Esophagus squamous epithelium (tissue), 5 donors: ENCODE data around the gene SGK1. TPM values are rescaled to one million over a fixed set of nuclear protein-coding genes. Genes with fewer than 3 reads are reported as not detected.

Experiments
- DNase-seq: peaks from one replicate; lab custom pipeline; 2025; lab: John Stamatoyannopoulos, UW
- H3K27ac ChIP-seq, 4 donors: fragments of 200-600 bp; sonication (generic); one replicate each; pipeline ENCODE4 v1.5.1; 2016 to 2019; ENCODE audit warnings: mild to moderate bottlenecking in 1 of 4
- H3K27me3 ChIP-seq, 4 donors: fragments of 200-600 bp; sonication (generic); 1 replicate in 3 of 4; 2 replicates in 1 of 4; pipeline versions ENCODE4 v1.5.1 to v1.6.0; 2017 to 2021; ENCODE audit warnings: antibody characterized with exemption in 1 of 4
- H3K36me3 ChIP-seq, 3 donors: fragments of 200-600 bp; sonication (generic); one replicate each; pipeline ENCODE4 v1.5.1; 2016 to 2019
- H3K4me1 ChIP-seq, 3 donors: fragments of 200-600 bp; sonication (generic); one replicate each; pipeline ENCODE4 v1.5.1; 2017 to 2019
- H3K4me3 ChIP-seq, 4 donors: fragments of 200-600 bp; sonication (generic); 1 replicate in 3 of 4; 2 replicates in 1 of 4; pipeline ENCODE4 v1.5.1; 2016 to 2019; ENCODE audit warnings: mild to moderate bottlenecking in 2 of 4, moderate library complexity in 1 of 4
- H3K9me3 ChIP-seq, 3 donors: fragments of 200-600 bp; sonication (generic); one replicate each; pipeline ENCODE4 v1.5.1; 2016 to 2019
- POLR2A ChIP-seq, 4 donors: fragments of 450-650 bp; IDR thresholded peaks; one replicate each; pipeline ENCODE4 v1.6.1; 2017; ENCODE audit warnings: antibody characterized with exemption in 4 of 4, mild to moderate bottlenecking in 4 of 4, moderate library complexity in 3 of 4
- intact Hi-C: fragments of 100-400 bp; cut with DNase I; formaldehyde crosslinking; loops from one replicate; pipeline ENCODE4 v1.15.0; 2022
- small RNA-seq, 4 donors: library from RNA; depleted of rRNA; stranded (forward); fragments of <200 nt; gene quantifications; one replicate each; pipeline ENCODE3, GENCODE V24; 2016
- total RNA-seq, 4 donors: library from RNA; depleted of rRNA; stranded (reverse); fragments of >200 nt; gene quantifications; one replicate each; pipeline ENCODE4 v1.1.0, GENCODE V29; 2016
- TF ChIP-seq, protein P1 (sequence below), 6 experiments: fragments of 450-650 bp in 4 of 6; fragments of 200-600 bp in 2 of 6; sonication (generic) in 2 of 6; IDR thresholded peaks; one replicate each; pipeline ENCODE4 v1.5.1; 2016 to 2019; ENCODE audit warnings: antibody characterized with exemption in 6 of 6, mild to moderate bottlenecking in 4 of 6, moderate library complexity in 4 of 6
- donor health status: DM: yes; HTN: yes; CAD: no.

SGK1 gene
- total RNA-seq, 4 donors from 2014 or later, result 93.8 to 170 (median 154) TPM

DNA sequence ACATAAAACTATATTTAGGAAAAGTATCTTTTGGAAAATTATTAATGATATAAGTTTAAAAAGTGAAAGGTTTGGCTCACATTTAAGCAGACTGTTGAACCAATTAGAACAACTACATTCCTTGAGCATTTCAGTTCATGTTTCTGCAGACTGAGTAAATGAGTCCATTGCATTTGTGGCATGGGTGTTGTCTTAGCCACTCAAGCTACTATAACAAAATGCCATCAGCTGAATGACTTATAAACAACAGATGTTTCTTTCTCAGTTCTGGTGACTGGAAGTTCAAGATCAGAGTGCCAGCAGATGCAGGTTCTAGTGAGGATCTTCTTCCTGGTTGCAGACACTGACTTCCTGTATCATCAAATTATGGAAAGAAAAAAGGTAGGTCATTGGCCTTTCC lies 198.4 kb downstream of the SGK1 start:
- no peaks in the 10 kb centered on the region for H3K9me3 ChIP-seq
- peaks cover 0 to 16% (median 0%) of the 10 kb centered on the region in 4 donors for H3K27me3 ChIP-seq
- H3K4me1 ChIP-seq, result no peaks in the 10 kb centered on the region
- H3K4me3 ChIP-seq, result no peak overlapping the region
- H3K27ac ChIP-seq, result no peak overlapping the region
- no peak for DNase-seq
- H3K36me3 ChIP-seq, result no peaks in the 10 kb centered on the region
- TF ChIP-seq, protein P1, sequence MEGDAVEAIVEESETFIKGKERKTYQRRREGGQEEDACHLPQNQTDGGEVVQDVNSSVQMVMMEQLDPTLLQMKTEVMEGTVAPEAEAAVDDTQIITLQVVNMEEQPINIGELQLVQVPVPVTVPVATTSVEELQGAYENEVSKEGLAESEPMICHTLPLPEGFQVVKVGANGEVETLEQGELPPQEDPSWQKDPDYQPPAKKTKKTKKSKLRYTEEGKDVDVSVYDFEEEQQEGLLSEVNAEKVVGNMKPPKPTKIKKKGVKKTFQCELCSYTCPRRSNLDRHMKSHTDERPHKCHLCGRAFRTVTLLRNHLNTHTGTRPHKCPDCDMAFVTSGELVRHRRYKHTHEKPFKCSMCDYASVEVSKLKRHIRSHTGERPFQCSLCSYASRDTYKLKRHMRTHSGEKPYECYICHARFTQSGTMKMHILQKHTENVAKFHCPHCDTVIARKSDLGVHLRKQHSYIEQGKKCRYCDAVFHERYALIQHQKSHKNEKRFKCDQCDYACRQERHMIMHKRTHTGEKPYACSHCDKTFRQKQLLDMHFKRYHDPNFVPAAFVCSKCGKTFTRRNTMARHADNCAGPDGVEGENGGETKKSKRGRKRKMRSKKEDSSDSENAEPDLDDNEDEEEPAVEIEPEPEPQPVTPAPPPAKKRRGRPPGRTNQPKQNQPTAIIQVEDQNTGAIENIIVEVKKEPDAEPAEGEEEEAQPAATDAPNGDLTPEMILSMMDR (IDR thresholded peaks at IDR 0.05), result no peak
- no peak for TF ChIP-seq POLR2A (IDR thresholded peaks at IDR 0.05)
- intact Hi-C loops, result no loop called here

Small RNAs within 50 kb of the gene (small RNA-seq; reads per million reads assigned to genes)
- gene RF00019 (0 reads per million in 4 donors), gene RN7SL408P (0 to 0.14 (median 0.04) reads per million in 4 donors), gene RNA5SP218 (7.4 to 42.3 (median 24.7) reads per million in 4 donors), gene RPS29P32 (0 reads per million in 4 donors)
